ENCODE results near the gene CEBPE.

DNA sequence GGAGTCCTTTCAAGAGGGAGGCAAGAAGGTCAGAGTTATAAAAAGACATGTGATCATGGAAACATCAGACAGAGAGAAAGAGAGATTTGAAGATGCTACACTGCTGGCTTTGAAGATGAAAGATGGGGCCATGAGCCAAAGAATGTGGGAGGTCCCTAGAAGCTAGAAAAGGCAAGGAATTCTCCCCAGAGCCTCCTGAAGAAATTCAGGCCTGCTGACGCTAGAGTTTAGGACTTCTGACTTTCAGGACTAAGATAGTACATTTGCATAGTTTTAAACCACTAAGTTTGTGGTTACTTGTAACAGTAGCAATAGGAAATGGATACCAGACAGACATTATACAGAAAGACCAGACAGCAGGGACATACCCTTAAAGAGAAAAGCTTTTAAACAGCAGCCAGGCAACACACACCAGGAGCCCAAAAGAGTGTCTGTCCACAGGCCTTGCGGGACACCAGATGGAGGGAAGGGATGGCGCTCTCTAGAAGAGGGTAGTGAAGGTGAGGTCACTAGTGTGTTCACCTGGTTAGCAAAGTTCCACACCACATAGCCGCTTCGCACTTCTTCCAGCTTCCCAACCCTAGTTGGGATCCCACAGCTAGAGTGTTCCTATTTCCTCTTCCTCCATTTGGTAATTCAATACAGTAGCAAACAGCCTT, 29.7 kb upstream of the CEBPE start:
- TF ChIP-seq, protein P1, sequence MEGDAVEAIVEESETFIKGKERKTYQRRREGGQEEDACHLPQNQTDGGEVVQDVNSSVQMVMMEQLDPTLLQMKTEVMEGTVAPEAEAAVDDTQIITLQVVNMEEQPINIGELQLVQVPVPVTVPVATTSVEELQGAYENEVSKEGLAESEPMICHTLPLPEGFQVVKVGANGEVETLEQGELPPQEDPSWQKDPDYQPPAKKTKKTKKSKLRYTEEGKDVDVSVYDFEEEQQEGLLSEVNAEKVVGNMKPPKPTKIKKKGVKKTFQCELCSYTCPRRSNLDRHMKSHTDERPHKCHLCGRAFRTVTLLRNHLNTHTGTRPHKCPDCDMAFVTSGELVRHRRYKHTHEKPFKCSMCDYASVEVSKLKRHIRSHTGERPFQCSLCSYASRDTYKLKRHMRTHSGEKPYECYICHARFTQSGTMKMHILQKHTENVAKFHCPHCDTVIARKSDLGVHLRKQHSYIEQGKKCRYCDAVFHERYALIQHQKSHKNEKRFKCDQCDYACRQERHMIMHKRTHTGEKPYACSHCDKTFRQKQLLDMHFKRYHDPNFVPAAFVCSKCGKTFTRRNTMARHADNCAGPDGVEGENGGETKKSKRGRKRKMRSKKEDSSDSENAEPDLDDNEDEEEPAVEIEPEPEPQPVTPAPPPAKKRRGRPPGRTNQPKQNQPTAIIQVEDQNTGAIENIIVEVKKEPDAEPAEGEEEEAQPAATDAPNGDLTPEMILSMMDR (IDR thresholded peaks at IDR 0.05), result no peak
- no peak for TF ChIP-seq POLR2A (IDR thresholded peaks at IDR 0.05)
